ENCODE results near the gene TAF4B.

DNA sequence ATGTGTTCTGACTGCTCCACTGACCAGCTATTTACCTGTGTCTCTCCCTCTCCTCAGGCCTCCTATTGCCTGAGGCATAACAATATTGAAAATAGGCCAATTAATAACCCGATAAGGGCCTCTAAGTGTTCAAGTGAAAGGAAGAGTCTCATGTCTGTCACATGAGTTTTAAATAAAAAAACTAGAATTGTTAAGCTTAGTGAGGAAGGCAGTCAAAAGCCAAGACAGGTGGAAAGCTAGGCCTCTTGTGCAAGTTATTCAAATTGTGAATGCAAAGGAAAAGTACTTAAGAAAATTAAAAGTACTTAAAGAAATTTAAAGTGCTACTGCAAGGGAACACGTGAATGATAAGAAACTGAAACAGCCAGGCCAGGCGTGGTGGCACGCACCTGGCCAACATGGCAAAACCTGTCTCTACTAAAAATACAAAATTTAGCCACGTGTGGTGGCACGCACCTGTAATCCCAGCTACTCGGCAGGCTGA is 44.9 kb upstream of the TAF4B start:
- no peak for TF ChIP-seq MAFG (tag; conservative IDR thresholded peaks at IDR 0.05)
- no peak for TF ChIP-seq MEIS2 (IDR thresholded peaks at IDR 0.05; ENCODE audit: partially characterized antibody)
- TF ChIP-seq, protein P1, sequence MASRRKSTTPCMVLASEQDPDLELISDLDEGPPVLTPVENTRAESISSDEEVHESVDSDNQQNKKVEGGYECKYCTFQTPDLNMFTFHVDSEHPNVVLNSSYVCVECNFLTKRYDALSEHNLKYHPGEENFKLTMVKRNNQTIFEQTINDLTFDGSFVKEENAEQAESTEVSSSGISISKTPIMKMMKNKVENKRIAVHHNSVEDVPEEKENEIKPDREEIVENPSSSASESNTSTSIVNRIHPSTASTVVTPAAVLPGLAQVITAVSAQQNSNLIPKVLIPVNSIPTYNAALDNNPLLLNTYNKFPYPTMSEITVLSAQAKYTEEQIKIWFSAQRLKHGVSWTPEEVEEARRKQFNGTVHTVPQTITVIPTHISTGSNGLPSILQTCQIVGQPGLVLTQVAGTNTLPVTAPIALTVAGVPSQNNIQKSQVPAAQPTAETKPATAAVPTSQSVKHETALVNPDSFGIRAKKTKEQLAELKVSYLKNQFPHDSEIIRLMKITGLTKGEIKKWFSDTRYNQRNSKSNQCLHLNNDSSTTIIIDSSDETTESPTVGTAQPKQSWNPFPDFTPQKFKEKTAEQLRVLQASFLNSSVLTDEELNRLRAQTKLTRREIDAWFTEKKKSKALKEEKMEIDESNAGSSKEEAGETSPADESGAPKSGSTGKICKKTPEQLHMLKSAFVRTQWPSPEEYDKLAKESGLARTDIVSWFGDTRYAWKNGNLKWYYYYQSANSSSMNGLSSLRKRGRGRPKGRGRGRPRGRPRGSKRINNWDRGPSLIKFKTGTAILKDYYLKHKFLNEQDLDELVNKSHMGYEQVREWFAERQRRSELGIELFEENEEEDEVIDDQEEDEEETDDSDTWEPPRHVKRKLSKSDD (conservative IDR thresholded peaks at IDR 0.05; ENCODE audit: low read length): no peak
- TF ChIP-seq BDP1 (IDR thresholded peaks at IDR 0.05; ENCODE audit: insufficient read depth, insufficient read length): no peak
